ENCODE results near the gene TMEM87B. TPM values are rescaled to one million over a fixed set of nuclear protein-coding genes. Genes with fewer than 3 reads are reported as not detected.

The TMEM87B gene
- polyA plus RNA-seq, 3 donors: 18.2 to 22.8 (median 19.9) TPM

GRCh38 chr2:112149194-112149593, 94.1 kb downstream of the TMEM87B start:
- DNase-seq: no peak

- DNase-seq: no peak
Observed at GRCh38 chr2:112149866-112150435, 94.9 kb downstream of the TMEM87B start.

- no peak for DNase-seq
Observed at GRCh38 chr2:112150447-112150846, 95.4 kb downstream of the TMEM87B start.

GRCh38 chr2:112150851-112151250, 95.8 kb downstream of the TMEM87B start:
- no peak for DNase-seq

- no peak for DNase-seq
Observed at GRCh38 chr2:112151271-112151670, 96.2 kb downstream of the TMEM87B start.

- no peak for DNase-seq
Observed at GRCh38 chr2:112151701-112152440, 96.8 kb downstream of the TMEM87B start.

GRCh38 chr2:112152476-112153178, 97.6 kb downstream of the TMEM87B start:
- DNase-seq: no peak

GRCh38 chr2:112153179-112153490, 98.1 kb downstream of the TMEM87B start:
- no peak for DNase-seq

- DNase-seq: no peak
Observed at GRCh38 chr2:112153501-112153900, 98.4 kb downstream of the TMEM87B start.

GRCh38 chr2:112154246-112155117, 99.4 kb downstream of the TMEM87B start:
- DNase-seq: no peak

GRCh38 chr2:112155331-112156151, 100.5 kb downstream of the TMEM87B start:
- no peak for DNase-seq

- peak; percentile 48 for DNase-seq
Observed at GRCh38 chr2:112156152-112156986, 101.3 kb downstream of the TMEM87B start.

GRCh38 chr2:112157472-112157871, 102.4 kb downstream of the TMEM87B start:
- no peak for DNase-seq

GRCh38 chr2:112159454-112159921, 104.4 kb downstream of the TMEM87B start:
- DNase-seq: no peak

GRCh38 chr2:112160283-112161250, 105.5 kb downstream of the TMEM87B start:
- no peak for DNase-seq

- DNase-seq: no peak
Observed at GRCh38 chr2:112161431-112162145, 106.5 kb downstream of the TMEM87B start.

- no peak for DNase-seq
Observed at GRCh38 chr2:112162341-112162740, 107.3 kb downstream of the TMEM87B start.

- DNase-seq: no peak
Observed at GRCh38 chr2:112162956-112163355, 107.9 kb downstream of the TMEM87B start.
